Measurements from ENCODE around the gene ITGBL1. TPM values are rescaled to one million over a fixed set of nuclear protein-coding genes. Genes with fewer than 3 reads are reported as not detected.

Gene ITGBL1
- total RNA-seq, 4 donors from 2014 or later: 0.83 to 28.0 (median 3.0) TPM

DNA sequence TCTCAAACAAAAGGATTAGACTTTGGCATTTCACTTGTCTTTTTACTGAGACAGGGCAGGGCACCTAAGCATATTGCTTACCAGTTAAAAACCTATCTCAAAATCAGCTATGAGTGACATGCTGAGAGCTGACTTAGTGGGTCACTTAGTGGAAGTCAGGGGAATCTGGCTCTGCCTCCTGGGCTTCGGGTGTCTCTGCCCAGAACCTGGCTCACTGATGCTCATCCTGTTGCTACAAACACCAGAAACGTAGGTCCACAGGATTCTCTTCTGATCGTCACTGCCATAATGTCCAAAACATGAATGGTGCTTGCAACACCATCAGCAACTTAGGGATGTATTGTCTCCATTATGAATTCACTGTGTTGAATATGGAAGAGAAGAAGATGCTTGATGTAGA is 276.1 kb downstream of the ITGBL1 start:
- Histone ChIP-seq H3K27me3 (no peaks in the 10 kb centered on the region), H3K36me3 (no peaks in the 10 kb centered on the region), H3K4me3 (no peak overlapping the region), H3K9me3 (no peaks in the 10 kb centered on the region), H3K27ac (no peak overlapping the region), H3K4me1 (no peaks in the 10 kb centered on the region)
- 63 to 70% methylated on average over 3 of the region's 3 CpGs for WGBS, 2 donors
- intact Hi-C loops (cut with DNase I): no loop called here
- no peak for DNase-seq
- TF ChIP-seq POLR2A (IDR thresholded peaks at IDR 0.05): no peak

DNA sequence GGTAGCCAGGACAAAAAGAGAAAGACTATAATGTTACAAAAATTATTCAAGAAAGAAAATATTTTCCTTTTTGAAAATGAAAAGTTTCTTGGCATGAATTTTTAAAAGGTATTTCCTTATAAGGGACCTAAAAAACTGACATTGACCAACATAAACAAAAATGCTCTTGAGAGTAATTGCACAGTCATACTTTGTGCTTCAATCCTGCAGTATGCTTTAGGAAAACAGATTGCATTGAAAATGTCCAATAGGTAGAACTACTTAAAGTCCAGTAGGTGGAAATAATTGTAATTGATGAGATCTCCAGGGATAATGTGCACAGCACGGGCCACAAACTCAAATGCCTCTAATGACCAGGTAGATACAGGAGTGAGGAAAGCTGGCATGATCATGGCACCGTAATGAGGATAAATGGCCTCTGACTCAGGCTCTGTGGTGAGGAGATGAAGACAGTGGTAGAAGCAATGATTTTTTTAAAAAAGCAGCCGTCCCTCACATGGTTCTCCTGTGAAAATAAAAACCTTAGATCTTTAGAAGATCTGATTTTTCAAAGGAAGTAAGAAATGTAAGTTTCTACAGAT is 278.0 kb downstream of the ITGBL1 start:
- H3K4me3 ChIP-seq: no peak overlapping the region
- 82 to 84% methylated on average over 3 of the region's 3 CpGs for WGBS, 2 donors
- no peaks in the 10 kb centered on the region for H3K27me3 ChIP-seq

DNA sequence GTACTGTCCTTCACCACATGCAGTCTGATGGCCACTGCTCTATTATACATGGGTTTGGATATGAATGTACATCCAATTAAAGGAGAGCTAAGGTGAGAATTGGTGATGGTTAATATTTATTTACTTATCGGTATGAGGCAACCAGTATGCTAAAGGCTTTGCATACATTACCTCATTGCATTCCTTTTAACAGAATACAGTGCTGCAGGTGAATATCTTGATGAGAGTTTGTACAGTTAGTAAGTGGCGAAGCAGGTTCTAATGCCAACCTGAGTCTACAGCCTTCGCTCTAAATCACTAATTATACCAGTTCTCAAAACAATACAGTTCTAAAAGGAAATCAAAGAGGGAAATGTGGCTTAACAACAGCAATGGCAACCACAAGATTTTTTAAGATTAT is 284.1 kb downstream of the ITGBL1 start:
- intact Hi-C loops (cut with DNase I): no loop called here
- Histone ChIP-seq H3K27ac (no peak overlapping the region), H3K36me3 (no peaks in the 10 kb centered on the region), H3K27me3 (no peaks in the 10 kb centered on the region), H3K4me3 (no peak overlapping the region), H3K9me3 (no peaks in the 10 kb centered on the region), H3K4me1 (no peaks in the 10 kb centered on the region)
- 42 to 56% methylated on average over 3 of the region's 3 CpGs for WGBS, 2 donors
- DNase-seq: no peak
- TF ChIP-seq, protein P1, sequence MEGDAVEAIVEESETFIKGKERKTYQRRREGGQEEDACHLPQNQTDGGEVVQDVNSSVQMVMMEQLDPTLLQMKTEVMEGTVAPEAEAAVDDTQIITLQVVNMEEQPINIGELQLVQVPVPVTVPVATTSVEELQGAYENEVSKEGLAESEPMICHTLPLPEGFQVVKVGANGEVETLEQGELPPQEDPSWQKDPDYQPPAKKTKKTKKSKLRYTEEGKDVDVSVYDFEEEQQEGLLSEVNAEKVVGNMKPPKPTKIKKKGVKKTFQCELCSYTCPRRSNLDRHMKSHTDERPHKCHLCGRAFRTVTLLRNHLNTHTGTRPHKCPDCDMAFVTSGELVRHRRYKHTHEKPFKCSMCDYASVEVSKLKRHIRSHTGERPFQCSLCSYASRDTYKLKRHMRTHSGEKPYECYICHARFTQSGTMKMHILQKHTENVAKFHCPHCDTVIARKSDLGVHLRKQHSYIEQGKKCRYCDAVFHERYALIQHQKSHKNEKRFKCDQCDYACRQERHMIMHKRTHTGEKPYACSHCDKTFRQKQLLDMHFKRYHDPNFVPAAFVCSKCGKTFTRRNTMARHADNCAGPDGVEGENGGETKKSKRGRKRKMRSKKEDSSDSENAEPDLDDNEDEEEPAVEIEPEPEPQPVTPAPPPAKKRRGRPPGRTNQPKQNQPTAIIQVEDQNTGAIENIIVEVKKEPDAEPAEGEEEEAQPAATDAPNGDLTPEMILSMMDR (IDR thresholded peaks at IDR 0.05): no peak
- no peak for TF ChIP-seq POLR2A (IDR thresholded peaks at IDR 0.05)

More for the DNA sequence above, 278.0 kb downstream of the ITGBL1 start:
- no peak for TF ChIP-seq POLR2A (IDR thresholded peaks at IDR 0.05)
- no peaks in the 10 kb centered on the region for H3K36me3 ChIP-seq
- H3K4me1 ChIP-seq: no peaks in the 10 kb centered on the region
- no peak overlapping the region for H3K27ac ChIP-seq
- DNase-seq: no peak
- intact Hi-C loops (cut with DNase I): no loop called here
- no peaks in the 10 kb centered on the region for H3K9me3 ChIP-seq

DNA sequence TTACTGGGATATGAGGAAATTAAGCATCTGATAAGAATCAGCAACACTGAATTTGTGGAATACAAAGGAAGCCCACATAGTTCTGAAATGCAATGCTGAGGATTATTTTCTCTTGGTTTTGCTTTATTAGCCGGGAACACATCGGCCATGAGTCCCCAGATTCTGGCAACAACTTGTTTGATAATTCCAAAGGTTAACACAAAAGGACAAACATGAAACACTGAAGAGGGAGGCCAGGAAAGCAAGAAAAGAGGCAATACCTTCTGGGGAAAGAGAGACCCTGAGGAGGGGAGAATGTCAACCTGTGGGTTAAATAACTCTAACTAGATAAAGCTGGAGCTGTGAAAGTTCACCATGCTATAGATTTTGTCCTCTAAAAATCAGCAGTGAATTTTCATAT is 285.9 kb downstream of the ITGBL1 start:
- H3K36me3 ChIP-seq: no peaks in the 10 kb centered on the region
- TF ChIP-seq, protein P1 (IDR thresholded peaks at IDR 0.05): no peak
- TF ChIP-seq POLR2A (IDR thresholded peaks at IDR 0.05): no peak

DNA sequence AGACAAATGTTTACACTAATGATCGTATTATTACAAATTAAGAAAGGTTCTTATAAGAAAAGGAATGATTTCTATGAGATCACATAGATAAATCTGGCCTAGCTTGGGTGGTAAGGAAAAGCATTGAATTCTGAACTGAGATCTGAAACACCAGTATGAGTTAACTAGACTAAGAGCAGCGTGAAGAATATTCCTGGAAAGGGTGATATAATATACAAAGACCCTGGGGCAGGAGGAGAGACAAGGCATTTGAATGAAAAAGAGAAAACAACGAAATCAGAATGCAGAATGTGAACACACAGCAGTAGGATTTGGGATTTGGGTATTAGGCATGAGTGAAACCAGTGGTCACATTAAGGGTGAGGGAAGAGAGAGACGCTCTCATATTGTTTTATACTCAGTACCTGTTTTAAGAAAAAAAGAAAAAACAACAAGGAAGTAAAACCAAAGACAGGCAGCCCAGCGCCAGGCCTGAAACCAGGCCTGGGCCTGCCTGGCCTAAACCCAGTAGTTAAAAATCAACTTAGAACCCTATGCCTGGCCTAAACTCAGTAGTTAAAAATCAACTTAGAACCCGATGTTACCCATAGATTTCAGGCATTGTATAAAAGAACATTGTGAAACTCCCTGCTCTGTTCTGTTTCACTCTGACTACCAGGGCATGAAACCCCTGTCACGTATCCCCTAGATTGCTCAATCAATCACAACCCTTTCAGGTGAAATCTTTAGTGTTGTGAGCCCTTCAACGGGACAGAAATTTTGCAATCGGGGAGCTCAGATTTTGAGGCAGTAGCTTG is 287.1 kb downstream of the ITGBL1 start:
- no peak for DNase-seq
- no peaks in the 10 kb centered on the region for H3K9me3 ChIP-seq
- H3K36me3 ChIP-seq: no peaks in the 10 kb centered on the region
- H3K4me3 ChIP-seq: no peak overlapping the region
- H3K27me3 ChIP-seq: no peaks in the 10 kb centered on the region
- no peak overlapping the region for H3K27ac ChIP-seq
- H3K4me1 ChIP-seq: no peaks in the 10 kb centered on the region
- intact Hi-C loops (cut with DNase I): no loop called here
- WGBS, 2 donors: 64 to 79% methylated on average over 9 of the region's 9 CpGs
- no peak for TF ChIP-seq POLR2A (IDR thresholded peaks at IDR 0.05)
- TF ChIP-seq, protein P1 (IDR thresholded peaks at IDR 0.05): no peak

More for the DNA sequence above, 285.9 kb downstream of the ITGBL1 start:
- Histone ChIP-seq H3K4me3 (no peak overlapping the region), H3K27me3 (no peaks in the 10 kb centered on the region), H3K4me1 (no peaks in the 10 kb centered on the region), H3K9me3 (no peaks in the 10 kb centered on the region), H3K27ac (no peak overlapping the region)
- intact Hi-C loops (cut with DNase I): no loop called here
- WGBS, 2 donors: 89% methylated on average over 2 of the region's 2 CpGs
- DNase-seq: no peak

DNA sequence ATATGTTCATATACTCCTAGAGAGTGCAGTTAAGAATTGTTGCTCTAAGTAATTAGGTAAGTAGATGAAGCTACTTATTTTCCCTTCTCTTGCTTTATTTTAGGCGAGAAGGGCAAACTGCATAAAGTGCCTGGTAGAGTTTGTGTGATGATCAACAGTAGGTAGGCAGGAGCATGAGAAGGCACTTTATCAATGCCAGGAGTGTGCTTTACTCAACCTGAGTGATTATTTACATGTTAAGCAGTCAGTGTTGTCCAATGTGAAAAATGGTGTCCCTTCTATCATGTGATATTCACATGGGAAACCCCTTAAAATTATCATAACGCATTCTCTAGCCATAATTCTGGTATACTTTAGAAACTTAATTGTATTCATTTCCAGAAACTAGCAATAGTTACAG is 294.0 kb downstream of the ITGBL1 start:
- Histone ChIP-seq H3K27ac (no peak overlapping the region), H3K36me3 (no peaks in the 10 kb centered on the region), H3K4me1 (no peaks in the 10 kb centered on the region), H3K27me3 (no peaks in the 10 kb centered on the region), H3K9me3 (no peaks in the 10 kb centered on the region), H3K4me3 (no peak overlapping the region)
- intact Hi-C loops (cut with DNase I): no loop called here
- TF ChIP-seq POLR2A (IDR thresholded peaks at IDR 0.05): no peak
- TF ChIP-seq, protein P1 (IDR thresholded peaks at IDR 0.05): no peak
- 83 to 91% methylated on average over 2 of the region's 2 CpGs for WGBS, 2 donors
- DNase-seq: no peak
